Measurements from ENCODE around the gene ARHGAP24.

ARHGAP24 gene

DNA sequence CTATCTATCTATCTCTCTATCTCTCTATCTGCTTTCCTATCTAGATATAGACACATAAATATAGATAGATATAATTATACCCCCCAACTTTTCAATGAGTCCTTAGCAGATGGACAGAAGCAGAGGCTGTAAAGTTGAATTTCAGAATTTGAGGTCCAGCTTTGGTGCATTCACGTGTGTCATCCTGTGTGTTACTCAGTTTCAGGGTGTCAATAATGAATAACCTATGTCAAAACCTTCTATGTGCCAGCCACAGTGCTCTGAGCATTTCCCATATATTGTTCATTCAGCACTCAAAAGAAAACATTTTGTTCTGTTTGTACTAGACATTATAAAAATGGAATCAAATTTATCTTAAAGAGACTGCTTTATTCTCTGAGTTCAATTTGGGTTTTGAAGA, 310.0 kb downstream of the ARHGAP24 start:
- TF ChIP-seq TAF1 (IDR thresholded peaks at IDR 0.05; ENCODE audit: borderline replicate concordance, insufficient read depth, low read length) (no peak), SIN3A (IDR thresholded peaks at IDR 0.05; ENCODE audit: borderline replicate concordance, insufficient read depth, low read length) (no peak)
- TF ChIP-seq, protein P1, sequence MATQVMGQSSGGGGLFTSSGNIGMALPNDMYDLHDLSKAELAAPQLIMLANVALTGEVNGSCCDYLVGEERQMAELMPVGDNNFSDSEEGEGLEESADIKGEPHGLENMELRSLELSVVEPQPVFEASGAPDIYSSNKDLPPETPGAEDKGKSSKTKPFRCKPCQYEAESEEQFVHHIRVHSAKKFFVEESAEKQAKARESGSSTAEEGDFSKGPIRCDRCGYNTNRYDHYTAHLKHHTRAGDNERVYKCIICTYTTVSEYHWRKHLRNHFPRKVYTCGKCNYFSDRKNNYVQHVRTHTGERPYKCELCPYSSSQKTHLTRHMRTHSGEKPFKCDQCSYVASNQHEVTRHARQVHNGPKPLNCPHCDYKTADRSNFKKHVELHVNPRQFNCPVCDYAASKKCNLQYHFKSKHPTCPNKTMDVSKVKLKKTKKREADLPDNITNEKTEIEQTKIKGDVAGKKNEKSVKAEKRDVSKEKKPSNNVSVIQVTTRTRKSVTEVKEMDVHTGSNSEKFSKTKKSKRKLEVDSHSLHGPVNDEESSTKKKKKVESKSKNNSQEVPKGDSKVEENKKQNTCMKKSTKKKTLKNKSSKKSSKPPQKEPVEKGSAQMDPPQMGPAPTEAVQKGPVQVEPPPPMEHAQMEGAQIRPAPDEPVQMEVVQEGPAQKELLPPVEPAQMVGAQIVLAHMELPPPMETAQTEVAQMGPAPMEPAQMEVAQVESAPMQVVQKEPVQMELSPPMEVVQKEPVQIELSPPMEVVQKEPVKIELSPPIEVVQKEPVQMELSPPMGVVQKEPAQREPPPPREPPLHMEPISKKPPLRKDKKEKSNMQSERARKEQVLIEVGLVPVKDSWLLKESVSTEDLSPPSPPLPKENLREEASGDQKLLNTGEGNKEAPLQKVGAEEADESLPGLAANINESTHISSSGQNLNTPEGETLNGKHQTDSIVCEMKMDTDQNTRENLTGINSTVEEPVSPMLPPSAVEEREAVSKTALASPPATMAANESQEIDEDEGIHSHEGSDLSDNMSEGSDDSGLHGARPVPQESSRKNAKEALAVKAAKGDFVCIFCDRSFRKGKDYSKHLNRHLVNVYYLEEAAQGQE (IDR thresholded peaks at IDR 0.05; ENCODE audit: insufficient read depth in 1 of 2, low read depth in 2 of 2, low read length in 2 of 2): no peak

- TF ChIP-seq POLR2AphosphoS5 (IDR thresholded peaks at IDR 0.05; ENCODE audit: low read depth, low read length) (no peak), TAF1 (IDR thresholded peaks at IDR 0.05; ENCODE audit: borderline replicate concordance, insufficient read depth, low read length) (no peak), SIN3A (IDR thresholded peaks at IDR 0.05; ENCODE audit: borderline replicate concordance, insufficient read depth, low read length) (no peak), FOXP2 (optimal IDR thresholded peaks at IDR 0.05; ENCODE audit: borderline replicate concordance, extremely low read depth, extremely low read length, insufficient read depth) (no peak)
- TF ChIP-seq, protein P1 (IDR thresholded peaks at IDR 0.05; ENCODE audit: insufficient read depth in 1 of 2, low read depth in 2 of 2, low read length in 2 of 2): no peak
Measured at GRCh38 chr4:85787133-85787532, 312.2 kb downstream of the ARHGAP24 start.

DNA sequence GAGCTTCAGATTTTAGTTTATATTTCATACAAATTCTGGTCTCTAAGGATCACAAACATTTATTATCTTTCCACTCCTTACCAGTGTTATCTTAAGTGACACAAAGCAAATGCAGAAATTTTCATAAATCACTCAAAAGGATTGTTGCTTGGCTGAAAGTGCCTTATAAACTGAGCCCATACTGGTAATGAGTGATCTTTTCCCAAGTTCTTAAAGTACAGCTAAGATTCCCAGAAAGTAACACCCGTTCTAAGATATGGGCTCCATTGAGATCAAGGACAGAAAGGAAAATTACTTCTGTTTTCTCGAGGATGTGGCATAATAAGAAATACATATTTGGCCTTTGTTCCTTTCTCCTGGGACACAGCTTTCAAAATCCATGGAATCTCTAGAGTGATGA, 313.7 kb downstream of the ARHGAP24 start:
- no peak for TF ChIP-seq TAF1 (IDR thresholded peaks at IDR 0.05; ENCODE audit: borderline replicate concordance, insufficient read depth, low read length)
- TF ChIP-seq, protein P1 (IDR thresholded peaks at IDR 0.05; ENCODE audit: insufficient read depth in 1 of 2, low read depth in 2 of 2, low read length in 2 of 2): no peak
- no peak for TF ChIP-seq FOXP2 (optimal IDR thresholded peaks at IDR 0.05; ENCODE audit: borderline replicate concordance, extremely low read depth, extremely low read length, insufficient read depth)
- no peak for TF ChIP-seq POLR2AphosphoS5 (IDR thresholded peaks at IDR 0.05; ENCODE audit: low read depth, low read length)
- no peak for TF ChIP-seq SIN3A (IDR thresholded peaks at IDR 0.05; ENCODE audit: borderline replicate concordance, insufficient read depth, low read length)

- TF ChIP-seq TAF1 (IDR thresholded peaks at IDR 0.05; ENCODE audit: borderline replicate concordance, insufficient read depth, low read length): no peak
- no peak for TF ChIP-seq SIN3A (IDR thresholded peaks at IDR 0.05; ENCODE audit: borderline replicate concordance, insufficient read depth, low read length)
- no peak for TF ChIP-seq FOXP2 (optimal IDR thresholded peaks at IDR 0.05; ENCODE audit: borderline replicate concordance, extremely low read depth, extremely low read length, insufficient read depth)
- TF ChIP-seq, protein P1 (IDR thresholded peaks at IDR 0.05; ENCODE audit: insufficient read depth in 1 of 2, low read depth in 2 of 2, low read length in 2 of 2): no peak
- TF ChIP-seq POLR2AphosphoS5 (IDR thresholded peaks at IDR 0.05; ENCODE audit: low read depth, low read length): no peak
Measured at GRCh38 chr4:85789241-85789640, 314.3 kb downstream of the ARHGAP24 start.

- TF ChIP-seq TAF1 (IDR thresholded peaks at IDR 0.05; ENCODE audit: borderline replicate concordance, insufficient read depth, low read length) (no peak), POLR2AphosphoS5 (IDR thresholded peaks at IDR 0.05; ENCODE audit: low read depth, low read length) (no peak), FOXP2 (optimal IDR thresholded peaks at IDR 0.05; ENCODE audit: borderline replicate concordance, extremely low read depth, extremely low read length, insufficient read depth) (no peak), SIN3A (IDR thresholded peaks at IDR 0.05; ENCODE audit: borderline replicate concordance, insufficient read depth, low read length) (no peak)
- TF ChIP-seq, protein P1 (IDR thresholded peaks at IDR 0.05; ENCODE audit: insufficient read depth in 1 of 2, low read depth in 2 of 2, low read length in 2 of 2): no peak
Measured at GRCh38 chr4:85790582-85790981, 315.6 kb downstream of the ARHGAP24 start.
